Sciatic nerve (tissue), 2 donors: ENCODE measurements around the gene ITGA1. TPM values are rescaled to one million over a fixed set of nuclear protein-coding genes. Genes with fewer than 3 reads are reported as not detected.

Experiments used
- ATAC-seq: fragments of 200-7000 bp; cut with Tn5 transposase; one replicate; pipeline ENCODE4 v1.9.1; 2020; ENCODE audit warnings: mild to moderate bottlenecking, moderate library complexity
- DNase-seq: peaks from one replicate; pipeline ENCODE4 v3.0.0-alpha.2; 2020; ENCODE audit warnings: low spot score
- intact Hi-C: fragments of 100-400 bp; cut with DNase I; formaldehyde crosslinking; loops from one replicate; pipeline ENCODE4 v1.14.2; 2022
- total RNA-seq: library from RNA; stranded (reverse); fragmentation: NEBNext Ultra II Directional; extraction: Animal tissue kit (Norgen Biotek cat#: 25700); gene quantifications from one replicate; pipeline ENCODE4 v1.2.1, GENCODE V29; 2021
- donor health status: DM: no; HTN: no; CAD: no.
- donor health status: DM: no; HTN: no; CAD: no.

ITGA1 gene
- total RNA-seq, 1 donor from 2014 or later = 104 TPM

GRCh38 chr5:52998552-52999313 is 211.0 kb downstream of the ITGA1 start:
- DNase-seq (no peak), ATAC-seq (no peak)
- intact Hi-C loops = no loop called here

GRCh38 chr5:52999344-52999949 is 211.7 kb downstream of the ITGA1 start:
- DNase-seq (no peak), ATAC-seq (no peak)
- intact Hi-C loops = no loop called here

- intact Hi-C loops = no loop called here
- no peak for ATAC-seq
- no peak for DNase-seq
These were observed 213.8 kb downstream of the ITGA1 start for GRCh38 chr5:53001541-53001940.

- intact Hi-C loops = no loop called here
- ATAC-seq = no peak
These were observed 214.8 kb downstream of the ITGA1 start for GRCh38 chr5:53002491-53002890.

GRCh38 chr5:53003144-53003543 is 215.4 kb downstream of the ITGA1 start:
- intact Hi-C loops = no loop called here
- DNase-seq (no peak), ATAC-seq (no peak)

More at GRCh38 chr5:53002491-53002890, 214.8 kb downstream of the ITGA1 start:
- no peak for DNase-seq

GRCh38 chr5:53006911-53007890 is 219.5 kb downstream of the ITGA1 start:
- DNase-seq = no peak
- ATAC-seq = no peak
- intact Hi-C loops = no loop called here

- ATAC-seq (no peak), DNase-seq (no peak)
- intact Hi-C loops = no loop called here
These were observed 221.0 kb downstream of the ITGA1 start for GRCh38 chr5:53008751-53009150.

Other genes starting within 250 kb of the ITGA1 start
- 48.9 TPM for gene PELO, start within 50 bp of the ITGA1 start, total RNA-seq
- gene ITGA2, start 201.4 kb downstream of the ITGA1 start, total RNA-seq = 11.0 TPM